GM12878 (cell line): ENCODE data around the gene CRKL. TPM values are rescaled to one million over a fixed set of nuclear protein-coding genes. Genes with fewer than 3 reads are reported as not detected.

Experiments
- ATAC-seq: fragments of 200-7000 bp; cut with Tn5 transposase; 3 replicates; pipeline ENCODE4 v1.9.1; 2020; ENCODE audit warnings: mild to moderate bottlenecking, moderate library complexity
- BruUV-seq: library from RNA; stranded (reverse); fragments of 400-500 nt; replicated peaks from 2 replicates; lab custom pipeline; 2021; lab: Mats Ljungman, UMichigan
- CTCF ChIA-PET: fragments of 300-600 bp; sonication (Branson Sonifier 250); formaldehyde crosslinking; extraction: SDS; loops from one replicate; lab custom pipeline; 2021; ENCODE audit warnings: inconsistent platforms; lab: Yijun Ruan, JAX
- POLR2A ChIA-PET: fragments of 350-600 bp; formaldehyde crosslinking; extraction: SDS; loops from one replicate; lab custom pipeline; 2021; ENCODE audit warnings: inconsistent platforms; lab: Charles Lee
- RAD21 ChIA-PET: fragments of 300-600 bp; sonication (Branson Sonifier 250); formaldehyde crosslinking; loops from one replicate; lab custom pipeline; 2023; ENCODE audit warnings: antibody characterized with exemption; ENCODE audit not compliant: unreplicated experiment; lab: Charles Lee
- SMC1A ChIA-PET: fragments of 300-600 bp; sonication (Branson Sonifier 250); formaldehyde crosslinking; loops from one replicate; lab custom pipeline; 2023; ENCODE audit not compliant: unreplicated experiment, uncharacterized antibody; lab: Charles Lee
- DNase-seq: peaks from one replicate; pipeline ENCODE4 v3.0.0-alpha.2; 2011; ENCODE audit warnings: low read depth, low spot score
- FAIRE-seq: peaks from 3 replicates; lab custom pipeline; 2011; peaks lifted over from hg19 to GRCh38; lab: Jason Lieb, UNC
- H2AFZ ChIP-seq: 2 replicates; pipeline ENCODE4 v1.6.0; 2011; ENCODE audit warnings: low read depth, low read length, control low read depth; ENCODE audit not compliant: control insufficient read depth
- H3K27ac ChIP-seq: 2 replicates; pipeline ENCODE4 v1.5.1; 2011; ENCODE audit warnings: control low read depth; ENCODE audit not compliant: control insufficient read depth, insufficient read depth
- H3K27me3 ChIP-seq, 2 experiments: replicated peaks in 1 of 2; 2 replicates each; pipeline versions ENCODE4 v1.6.0 to v1.6.1; 2011; ENCODE audit warnings: low read length in 1 of 2; ENCODE audit not compliant: control insufficient read depth in 2 of 2, insufficient read depth in 2 of 2
- H3K36me3 ChIP-seq, 2 experiments: 2 replicates each; pipeline ENCODE4 v1.5.1; 2011; ENCODE audit warnings: low read length in 1 of 2; ENCODE audit not compliant: control insufficient read depth in 2 of 2, insufficient read depth in 2 of 2
- H3K4me1 ChIP-seq: 2 replicates; pipeline ENCODE4 v1.6.1; 2011; ENCODE audit warnings: mild to moderate bottlenecking, low read length, moderate library complexity, mixed read lengths; ENCODE audit not compliant: control insufficient read depth, insufficient read depth
- H3K4me2 ChIP-seq: 2 replicates; pipeline ENCODE4 v1.6.0; 2011; ENCODE audit warnings: control low read depth; ENCODE audit not compliant: control insufficient read depth, insufficient read depth
- H3K4me3 ChIP-seq: fragments of 200-600 bp; sonication (generic); 2 replicates; pipeline ENCODE4 v1.5.1; 2016
- H3K79me2 ChIP-seq: 2 replicates; pipeline ENCODE4 v1.6.0; 2011; ENCODE audit warnings: low read length; ENCODE audit not compliant: control insufficient read depth, insufficient read depth
- H3K9ac ChIP-seq: 2 replicates; pipeline ENCODE4 v1.8.0; 2011; ENCODE audit warnings: low read length, control low read depth, mixed read lengths; ENCODE audit not compliant: control insufficient read depth, insufficient read depth
- H3K9me3 ChIP-seq: replicated peaks from 3 replicates; pipeline ENCODE4 v1.5.1; 2011; ENCODE audit warnings: mild to moderate bottlenecking, low read length; ENCODE audit not compliant: control insufficient read depth, insufficient read depth
- H4K20me1 ChIP-seq: 2 replicates; pipeline ENCODE4 v1.6.0; 2011; ENCODE audit not compliant: control insufficient read depth, insufficient read depth
- FOS ChIP-seq: IDR thresholded peaks from 3 replicates; pipeline ENCODE4 v1.6.1; 2011; ENCODE audit warnings: borderline replicate concordance; ENCODE audit not compliant: insufficient read length; ENCODE audit errors: extremely low read depth
- FOXM1 ChIP-seq: IDR thresholded peaks from 2 replicates; pipeline ENCODE4 v1.6.1; 2012; ENCODE audit warnings: low read depth, mild to moderate bottlenecking, inconsistent platforms, low read length, moderate library complexity
- NFXL1 ChIP-seq: fragments of 450-650 bp; IDR thresholded peaks from 2 replicates; pipeline ENCODE4 v1.6.1; 2017; ENCODE audit warnings: antibody characterized with exemption, mild to moderate bottlenecking, borderline replicate concordance
- ZBTB4 ChIP-seq: fragments of 450-650 bp; formaldehyde crosslinking; IDR thresholded peaks from 2 replicates; pipeline ENCODE4 v1.4.0; 2022; ENCODE audit warnings: mild to moderate bottlenecking, moderate library complexity
- WGBS: methylation state at CpG from one replicate; pipeline ENCODE4 v1.1.6; 2016; ENCODE audit warnings: low lambda C conversion rate; ENCODE audit not compliant: insufficient replicate concordance, insufficient coverage; ENCODE audit errors: missing lambda C conversion rate; 5-methylcytosine and 5-hydroxymethylcytosine counted together
- in situ Hi-C: fragments of 300-500 bp; cut with MboI; formaldehyde crosslinking; loops from 9 replicates; pipeline ENCODE4 v1.14.3; 2018; ENCODE audit warnings: mixed read lengths
- intact Hi-C: fragments of 100-400 bp; cut with micrococcal nuclease; formaldehyde crosslinking; loops from one replicate; pipeline ENCODE4 v1.14.2; 2022; ENCODE audit not compliant: unreplicated experiment
- polyA plus RNA-seq, 11 experiments: library from polyadenylated mRNA; depleted of rRNA in 4 of 11; unstranded in 6 of 11; stranded (reverse) in 5 of 11; fragments of >200 nt; fragmentation: Nextera tagmentation in 4 of 11; fragmentation: Illumina TruSeq in 1 of 11; extraction: Ambion mirVana in 4 of 11; extraction: Trizol in 1 of 11; gene quantifications; 1 replicate in 1 of 11; 2 replicates in 10 of 11; pipeline versions ENCODE4 v1.2.1 to v1.2.3, GENCODE V29; 2011 to 2016; ENCODE audit warnings: inconsistent platforms in 2 of 11, missing spikeins in 2 of 11, low read depth in 1 of 11
- total RNA-seq, 4 experiments: library from RNA; depleted of rRNA in 3 of 4; stranded (reverse); fragments of >200 nt in 3 of 4; fragmentation: Illumina TruSeq in 1 of 4; extraction: Trizol in 1 of 4; gene quantifications; 2 replicates each; pipeline versions ENCODE4 v1.2.1 to v1.2.3, GENCODE V29; 2013 to 2021

CRKL gene
- total and polyA plus RNA-seq, 10 of the 15 experiments (the other 5 are each of a cell fraction or from before 2014, with no cell fraction given) = 12.6 to 61.2 (median 32.7) TPM

GRCh38 chr22:20912494-20912893 lies 4.7 kb upstream of the CRKL start:
- Histone ChIP-seq H3K9ac (no peak overlapping the region), H3K4me2 (no peak overlapping the region), H3K9me3 (no peaks in the 10 kb centered on the region), H4K20me1 (no peaks in the 10 kb centered on the region), H3K4me3 (no peak overlapping the region), H3K27ac (no peak overlapping the region), H3K36me3 (no peaks in the 10 kb centered on the region), H3K4me1 (peaks cover 5% of the 10 kb centered on the region), H3K79me2 (peaks cover 6% of the 10 kb centered on the region), H3K27me3 (no peaks in the 10 kb centered on the region), H2AFZ (no peak overlapping the region)
- FAIRE-seq (no peak), ATAC-seq (no peak), DNase-seq (no peak)
- ChIA-PET SMC1A (no interaction called here), POLR2A (no interaction called here), CTCF (no interaction called here), RAD21 (no interaction called here)
- WGBS = 70% methylated on average over 6 of the region's 6 CpGs
- in situ Hi-C loops (loop anchor here (10.0 kb wide), 1 partner anchor 48 kb away; no protein-coding TSS in a partner anchor), intact Hi-C loops (no loop called here)
- TF ChIP-seq NFXL1 (no peak), FOXM1 (no peak), FOS (no peak), ZBTB4 (CRISPR knock-in tag) (no peak)
- no TSS peak for BruUV-seq
